K562 (cell line): ENCODE data around the gene WARS2. TPM values are rescaled to one million over a fixed set of nuclear protein-coding genes. Genes with fewer than 3 reads are reported as not detected.

Source experiments
- ATAC-seq: fragments of 200-7000 bp; cut with Tn5 transposase; 3 replicates; pipeline ENCODE4 v1.9.1; 2020; ENCODE audit warnings: moderate library complexity
- BruUV-seq: library from RNA; stranded (reverse); fragments of 400-500 nt; replicated peaks from 2 replicates; lab custom pipeline; 2021; lab: Mats Ljungman, UMichigan
- CTCF ChIA-PET: fragments of 300-600 bp; formaldehyde crosslinking; extraction: SDS; loops from one replicate; lab custom pipeline; 2021; ENCODE audit warnings: low intra/inter-chr PET ratio; lab: Yijun Ruan, JAX
- POLR2A ChIA-PET: fragments of 300-600, 350-650 bp; sonication (Branson Sonifier 250); formaldehyde crosslinking; extraction: SDS; loops from one replicate; lab custom pipeline; 2021; ENCODE audit warnings: antibody characterized with exemption, inconsistent platforms; lab: Yijun Ruan, JAX
- DNase-seq, 4 experiments: peaks; one replicate each; pipeline versions ENCODE4 v3.0.0 to v3.0.0-alpha.2; 2011 to 2018; ENCODE audit warnings: low spot score in 3 of 4, mixed read lengths in 3 of 4; ENCODE audit errors: extremely low read depth in 1 of 4
- FAIRE-seq: peaks from 2 replicates; lab custom pipeline; 2011; peaks lifted over from hg19 to GRCh38; lab: Jason Lieb, UNC
- H2AFZ ChIP-seq: 2 replicates; pipeline ENCODE4 v1.6.0; 2011; ENCODE audit warnings: low read depth, low read length, control low read depth, inconsistent platforms
- H3K27ac ChIP-seq: fragments of 200-600 bp; 3 replicates; pipeline ENCODE4 v1.8.0; 2011; ENCODE audit warnings: low read depth, mild to moderate bottlenecking, control low read depth, inconsistent platforms, low read length, moderate library complexity, mixed read lengths; ENCODE audit errors: extremely low read depth
- H3K27me3 ChIP-seq, 2 experiments: fragments of 300-600 bp in 1 of 2; 2 replicates in 1 of 2; 3 replicates in 1 of 2; pipeline versions ENCODE4 v1.6.0 to v1.8.0; 2011; ENCODE audit warnings: inconsistent platforms in 2 of 2, low read length in 2 of 2, mild to moderate bottlenecking in 1 of 2, mixed read lengths in 1 of 2, moderate library complexity in 1 of 2; ENCODE audit not compliant: control insufficient read depth in 2 of 2, insufficient read depth in 2 of 2
- H3K36me3 ChIP-seq: fragments of 300-600 bp; 3 replicates; pipeline ENCODE4 v1.8.0; 2011; ENCODE audit warnings: mild to moderate bottlenecking, low read length, inconsistent platforms; ENCODE audit not compliant: control insufficient read depth, insufficient read depth
- H3K4me1 ChIP-seq, 2 experiments: fragments of 200-600 bp in 1 of 2; replicated peaks in 1 of 2; 2 replicates in 1 of 2; 3 replicates in 1 of 2; pipeline versions ENCODE4 v1.5.1 to v1.8.0; 2011; ENCODE audit warnings: inconsistent platforms in 2 of 2, low read length in 2 of 2, mild to moderate bottlenecking in 1 of 2, mixed read lengths in 1 of 2, moderate library complexity in 1 of 2; ENCODE audit not compliant: control insufficient read depth in 2 of 2, insufficient read depth in 2 of 2
- H3K4me2 ChIP-seq: 2 replicates; pipeline ENCODE4 v1.6.1; 2011; ENCODE audit warnings: low read length, control low read depth, inconsistent platforms, mixed read lengths; ENCODE audit not compliant: insufficient read depth
- H3K4me3 ChIP-seq: fragments of 200-600 bp; sonication (generic), shearing (Covaris generic); 2 replicates; pipeline ENCODE4 v1.5.1; 2016; ENCODE audit warnings: control low read depth, inconsistent platforms
- H3K79me2 ChIP-seq: fragments of 200-600 bp; 3 replicates; pipeline ENCODE4 v1.8.0; 2011; ENCODE audit warnings: low read length, inconsistent platforms; ENCODE audit not compliant: control insufficient read depth, insufficient read depth
- H3K9ac ChIP-seq, 2 experiments: 2 replicates each; pipeline versions ENCODE4 v1.6.0 to v1.6.1; 2011; ENCODE audit warnings: low read depth in 2 of 2, low read length in 2 of 2, control low read depth in 1 of 2, inconsistent platforms in 1 of 2, mild to moderate bottlenecking in 1 of 2, mixed read lengths in 1 of 2; ENCODE audit not compliant: insufficient read depth in 1 of 2
- H3K9me1 ChIP-seq: one replicate; pipeline ENCODE4 v1.6.0; 2011; ENCODE audit warnings: inconsistent platforms, mild to moderate bottlenecking, low read length, moderate library complexity; ENCODE audit not compliant: control insufficient read depth, insufficient read depth
- H3K9me3 ChIP-seq: replicated peaks from 2 replicates; pipeline ENCODE4 v1.5.1; 2011; ENCODE audit warnings: low read depth, low read length, inconsistent platforms; ENCODE audit not compliant: control insufficient read depth, insufficient read depth
- H4K20me1 ChIP-seq: replicated peaks from 2 replicates; pipeline ENCODE4 v1.6.1; 2011; ENCODE audit warnings: low read length, inconsistent platforms, mixed read lengths; ENCODE audit not compliant: control insufficient read depth, insufficient read depth
- CBFB ChIP-seq: sonication (generic); formaldehyde crosslinking; IDR thresholded peaks from 2 replicates; pipeline ENCODE4 v1.4.0; 2020; ENCODE audit warnings: mild to moderate bottlenecking, missing genetic modification reagents
- FOXJ3 ChIP-seq: sonication (generic); formaldehyde crosslinking; IDR thresholded peaks from 2 replicates; pipeline ENCODE4 v1.4.0; 2020; ENCODE audit warnings: mild to moderate bottlenecking, missing genetic modification reagents
- HDAC6 ChIP-seq: IDR thresholded peaks from 2 replicates; pipeline ENCODE4 v1.6.1; 2012; ENCODE audit warnings: low read depth, mild to moderate bottlenecking, control low read depth, inconsistent platforms, low read length, moderate library complexity
- SAFB2 ChIP-seq: fragments of 200-400 bp; formaldehyde crosslinking; IDR thresholded peaks from 2 replicates; pipeline ENCODE4 v1.6.1; 2018; ENCODE audit warnings: borderline replicate concordance, low read length, low read depth, moderate library complexity; ENCODE audit not compliant: severe bottlenecking
- XRCC5 ChIP-seq: fragments of 200-400 bp; formaldehyde crosslinking; IDR thresholded peaks from 2 replicates; pipeline ENCODE4 v1.6.1; 2017; ENCODE audit warnings: low read depth, mild to moderate bottlenecking, low read length
- ZNF175 ChIP-seq: fragments of 200-800 bp; sonication (Bioruptor generic); IDR thresholded peaks from 2 replicates; pipeline ENCODE4 v1.6.1; 2016; ENCODE audit warnings: low read depth, mild to moderate bottlenecking, missing genetic modification characterization, missing compliant biosample characterization
- ZNF24 ChIP-seq: fragments of 450-650 bp; IDR thresholded peaks from 2 replicates; pipeline ENCODE4 v1.6.1; 2016
- ZNF263 ChIP-seq: sonication (generic); formaldehyde crosslinking; IDR thresholded peaks from 2 replicates; pipeline ENCODE4 v1.8.0; 2022; ENCODE audit warnings: mild to moderate bottlenecking, missing genetic modification reagents, borderline replicate concordance
- WGBS: fragments of 100-300 bp; shearing (Covaris generic); methylation state at CpG from one replicate; pipeline ENCODE4 v1.1.6; 2016; ENCODE audit warnings: low coverage, mixed read lengths; ENCODE audit not compliant: insufficient coverage; ENCODE audit errors: missing lambda C conversion rate; 5-methylcytosine and 5-hydroxymethylcytosine counted together
- in situ Hi-C: fragments of 300-500 bp; cut with MboI; formaldehyde crosslinking; loops from 4 replicates; pipeline ENCODE4 v1.15.0; 2018; ENCODE audit warnings: inconsistent platforms, mixed read lengths
- intact Hi-C: fragments of 100-400 bp; cut with micrococcal nuclease; formaldehyde crosslinking; loops from 2 replicates; pipeline ENCODE4 v1.14.2; 2022
- polyA plus RNA-seq, 8 experiments: library from polyadenylated mRNA; depleted of rRNA in 4 of 8; stranded (reverse) in 5 of 8; unstranded in 3 of 8; fragments of >200 nt; fragmentation: Nextera tagmentation in 2 of 8; fragmentation: Illumina TruSeq in 1 of 8; extraction: Ambion mirVana in 2 of 8; extraction: Trizol in 1 of 8; gene quantifications; 2 replicates each; pipeline versions ENCODE4 v1.2.1 to v1.2.3, GENCODE V29; 2011 to 2014; ENCODE audit warnings: inconsistent platforms in 1 of 8, missing spikeins in 1 of 8
- total RNA-seq, 7 experiments: library from RNA; depleted of rRNA in 6 of 7; stranded (reverse); fragments of >200 nt in 6 of 7; fragmentation: Illumina TruSeq in 2 of 7; extraction: Trizol in 2 of 7; gene quantifications; 2 replicates each; pipeline versions ENCODE4 v1.2.1 to v1.2.3, GENCODE V29; 2011 to 2021; ENCODE audit warnings: low replicate concordance in 1 of 7
- TF ChIP-seq, protein P1 (sequence below): fragments of 200-600 bp; sonication (generic); IDR thresholded peaks from one replicate; pipeline ENCODE4 v1.6.1; 2012; ENCODE audit warnings: mild to moderate bottlenecking, low read depth, low read length, inconsistent platforms
- TF ChIP-seq, protein P2 (sequence below): fragments of 200-800 bp; sonication (Bioruptor generic); IDR thresholded peaks from 2 replicates; pipeline ENCODE4 v1.6.1; 2017; ENCODE audit warnings: missing genetic modification characterization, missing compliant biosample characterization

The WARS2 gene
- total and polyA plus RNA-seq, 9 of the 15 experiments (the other 6 are each of a cell fraction or from before 2014, with no cell fraction given), result 5.7 to 18.0 (median 16.9) TPM

DNA sequence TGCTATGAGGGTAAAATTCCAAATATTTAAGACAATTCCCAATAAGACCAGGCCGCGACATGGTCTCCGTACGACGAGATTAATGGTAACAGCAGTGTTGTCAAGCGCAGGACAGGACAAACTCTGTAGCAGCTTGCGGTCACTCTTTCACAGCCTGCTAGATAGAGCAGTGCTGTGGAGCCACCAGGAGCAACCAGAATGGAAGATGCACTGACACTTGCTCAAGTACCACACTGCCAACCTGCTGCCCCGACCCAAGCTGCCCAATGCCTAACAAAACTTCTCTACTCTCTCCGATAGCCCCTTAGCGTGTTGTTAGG lies 636 bp downstream of the WARS2 start:
- ChIA-PET CTCF (no interaction called here), POLR2A (interaction anchor here (0.5 to 2.5 kb wide), 11 partner anchors 9 to 97 kb away, joined by 3 to 13 read pairs (median 4); no protein-coding TSS in a partner anchor)
- no peak for FAIRE-seq
- TF ChIP-seq SAFB2 (no peak), FOXJ3 (CRISPR knock-in tag) (0 out of 2 replicates have a peak, but pooled peaks have one; percentile 35), ZNF24 (no peak), ZNF175 (CRISPR knock-in tag) (no peak), XRCC5 (0 out of 2 replicates have a peak, but pooled peaks have one; percentile 8), ZNF263 (CRISPR knock-in tag) (0 out of 2 replicates have a peak, but pooled peaks have one; percentile 3), HDAC6 (no peak), CBFB (CRISPR knock-in tag) (peak; percentile 62; the same call in 1 of the 2 replicates)
- TF ChIP-seq, protein P1, sequence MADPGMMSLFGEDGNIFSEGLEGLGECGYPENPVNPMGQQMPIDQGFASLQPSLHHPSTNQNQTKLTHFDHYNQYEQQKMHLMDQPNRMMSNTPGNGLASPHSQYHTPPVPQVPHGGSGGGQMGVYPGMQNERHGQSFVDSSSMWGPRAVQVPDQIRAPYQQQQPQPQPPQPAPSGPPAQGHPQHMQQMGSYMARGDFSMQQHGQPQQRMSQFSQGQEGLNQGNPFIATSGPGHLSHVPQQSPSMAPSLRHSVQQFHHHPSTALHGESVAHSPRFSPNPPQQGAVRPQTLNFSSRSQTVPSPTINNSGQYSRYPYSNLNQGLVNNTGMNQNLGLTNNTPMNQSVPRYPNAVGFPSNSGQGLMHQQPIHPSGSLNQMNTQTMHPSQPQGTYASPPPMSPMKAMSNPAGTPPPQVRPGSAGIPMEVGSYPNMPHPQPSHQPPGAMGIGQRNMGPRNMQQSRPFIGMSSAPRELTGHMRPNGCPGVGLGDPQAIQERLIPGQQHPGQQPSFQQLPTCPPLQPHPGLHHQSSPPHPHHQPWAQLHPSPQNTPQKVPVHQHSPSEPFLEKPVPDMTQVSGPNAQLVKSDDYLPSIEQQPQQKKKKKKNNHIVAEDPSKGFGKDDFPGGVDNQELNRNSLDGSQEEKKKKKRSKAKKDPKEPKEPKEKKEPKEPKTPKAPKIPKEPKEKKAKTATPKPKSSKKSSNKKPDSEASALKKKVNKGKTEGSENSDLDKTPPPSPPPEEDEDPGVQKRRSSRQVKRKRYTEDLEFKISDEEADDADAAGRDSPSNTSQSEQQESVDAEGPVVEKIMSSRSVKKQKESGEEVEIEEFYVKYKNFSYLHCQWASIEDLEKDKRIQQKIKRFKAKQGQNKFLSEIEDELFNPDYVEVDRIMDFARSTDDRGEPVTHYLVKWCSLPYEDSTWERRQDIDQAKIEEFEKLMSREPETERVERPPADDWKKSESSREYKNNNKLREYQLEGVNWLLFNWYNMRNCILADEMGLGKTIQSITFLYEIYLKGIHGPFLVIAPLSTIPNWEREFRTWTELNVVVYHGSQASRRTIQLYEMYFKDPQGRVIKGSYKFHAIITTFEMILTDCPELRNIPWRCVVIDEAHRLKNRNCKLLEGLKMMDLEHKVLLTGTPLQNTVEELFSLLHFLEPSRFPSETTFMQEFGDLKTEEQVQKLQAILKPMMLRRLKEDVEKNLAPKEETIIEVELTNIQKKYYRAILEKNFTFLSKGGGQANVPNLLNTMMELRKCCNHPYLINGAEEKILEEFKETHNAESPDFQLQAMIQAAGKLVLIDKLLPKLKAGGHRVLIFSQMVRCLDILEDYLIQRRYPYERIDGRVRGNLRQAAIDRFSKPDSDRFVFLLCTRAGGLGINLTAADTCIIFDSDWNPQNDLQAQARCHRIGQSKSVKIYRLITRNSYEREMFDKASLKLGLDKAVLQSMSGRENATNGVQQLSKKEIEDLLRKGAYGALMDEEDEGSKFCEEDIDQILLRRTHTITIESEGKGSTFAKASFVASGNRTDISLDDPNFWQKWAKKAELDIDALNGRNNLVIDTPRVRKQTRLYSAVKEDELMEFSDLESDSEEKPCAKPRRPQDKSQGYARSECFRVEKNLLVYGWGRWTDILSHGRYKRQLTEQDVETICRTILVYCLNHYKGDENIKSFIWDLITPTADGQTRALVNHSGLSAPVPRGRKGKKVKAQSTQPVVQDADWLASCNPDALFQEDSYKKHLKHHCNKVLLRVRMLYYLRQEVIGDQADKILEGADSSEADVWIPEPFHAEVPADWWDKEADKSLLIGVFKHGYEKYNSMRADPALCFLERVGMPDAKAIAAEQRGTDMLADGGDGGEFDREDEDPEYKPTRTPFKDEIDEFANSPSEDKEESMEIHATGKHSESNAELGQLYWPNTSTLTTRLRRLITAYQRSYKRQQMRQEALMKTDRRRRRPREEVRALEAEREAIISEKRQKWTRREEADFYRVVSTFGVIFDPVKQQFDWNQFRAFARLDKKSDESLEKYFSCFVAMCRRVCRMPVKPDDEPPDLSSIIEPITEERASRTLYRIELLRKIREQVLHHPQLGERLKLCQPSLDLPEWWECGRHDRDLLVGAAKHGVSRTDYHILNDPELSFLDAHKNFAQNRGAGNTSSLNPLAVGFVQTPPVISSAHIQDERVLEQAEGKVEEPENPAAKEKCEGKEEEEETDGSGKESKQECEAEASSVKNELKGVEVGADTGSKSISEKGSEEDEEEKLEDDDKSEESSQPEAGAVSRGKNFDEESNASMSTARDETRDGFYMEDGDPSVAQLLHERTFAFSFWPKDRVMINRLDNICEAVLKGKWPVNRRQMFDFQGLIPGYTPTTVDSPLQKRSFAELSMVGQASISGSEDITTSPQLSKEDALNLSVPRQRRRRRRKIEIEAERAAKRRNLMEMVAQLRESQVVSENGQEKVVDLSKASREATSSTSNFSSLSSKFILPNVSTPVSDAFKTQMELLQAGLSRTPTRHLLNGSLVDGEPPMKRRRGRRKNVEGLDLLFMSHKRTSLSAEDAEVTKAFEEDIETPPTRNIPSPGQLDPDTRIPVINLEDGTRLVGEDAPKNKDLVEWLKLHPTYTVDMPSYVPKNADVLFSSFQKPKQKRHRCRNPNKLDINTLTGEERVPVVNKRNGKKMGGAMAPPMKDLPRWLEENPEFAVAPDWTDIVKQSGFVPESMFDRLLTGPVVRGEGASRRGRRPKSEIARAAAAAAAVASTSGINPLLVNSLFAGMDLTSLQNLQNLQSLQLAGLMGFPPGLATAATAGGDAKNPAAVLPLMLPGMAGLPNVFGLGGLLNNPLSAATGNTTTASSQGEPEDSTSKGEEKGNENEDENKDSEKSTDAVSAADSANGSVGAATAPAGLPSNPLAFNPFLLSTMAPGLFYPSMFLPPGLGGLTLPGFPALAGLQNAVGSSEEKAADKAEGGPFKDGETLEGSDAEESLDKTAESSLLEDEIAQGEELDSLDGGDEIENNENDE, result no peak
- TF ChIP-seq, protein P2, sequence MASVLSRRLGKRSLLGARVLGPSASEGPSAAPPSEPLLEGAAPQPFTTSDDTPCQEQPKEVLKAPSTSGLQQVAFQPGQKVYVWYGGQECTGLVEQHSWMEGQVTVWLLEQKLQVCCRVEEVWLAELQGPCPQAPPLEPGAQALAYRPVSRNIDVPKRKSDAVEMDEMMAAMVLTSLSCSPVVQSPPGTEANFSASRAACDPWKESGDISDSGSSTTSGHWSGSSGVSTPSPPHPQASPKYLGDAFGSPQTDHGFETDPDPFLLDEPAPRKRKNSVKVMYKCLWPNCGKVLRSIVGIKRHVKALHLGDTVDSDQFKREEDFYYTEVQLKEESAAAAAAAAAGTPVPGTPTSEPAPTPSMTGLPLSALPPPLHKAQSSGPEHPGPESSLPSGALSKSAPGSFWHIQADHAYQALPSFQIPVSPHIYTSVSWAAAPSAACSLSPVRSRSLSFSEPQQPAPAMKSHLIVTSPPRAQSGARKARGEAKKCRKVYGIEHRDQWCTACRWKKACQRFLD (CRISPR knock-in tag), result no peak

More for the DNA sequence above, 636 bp downstream of the WARS2 start:
- peak overlapping the region; percentile 93 for H2AFZ ChIP-seq
- no peaks in the 10 kb centered on the region; the same call in 1 of the 3 replicates for H3K36me3 ChIP-seq
- H3K27me3 ChIP-seq, result no peaks in the 10 kb centered on the region
- BruUV-seq, result no TSS peak
- in situ Hi-C loops, result no loop called here
- H3K9me1 ChIP-seq, result no peaks in the 10 kb centered on the region
- peaks cover 0 to 6% of the 10 kb centered on the region in 2 experiments; a peak in 2 of 5 replicates for H3K4me1 ChIP-seq
- DNase-seq, result peak in 2 of 4 experiments; percentile 24 to 28
- WGBS, result 5% methylated on average over 10 of the region's 10 CpGs
- peak overlapping the region; percentile 96 for H3K4me2 ChIP-seq
- no peaks in the 10 kb centered on the region for H4K20me1 ChIP-seq
- intact Hi-C loops, result loop anchor here (10.0 kb wide), 1 partner anchor 55 kb away; no protein-coding TSS in a partner anchor
- H3K9me3 ChIP-seq, result no peaks in the 10 kb centered on the region
- H3K79me2 ChIP-seq, result peaks cover 41% of the 10 kb centered on the region
- peak overlapping the region; percentile 54 for H3K4me3 ChIP-seq
- peak overlapping the region; percentile 90 to 91; a peak in 3 of 4 replicates for H3K9ac ChIP-seq
- peak; percentile 43 for ATAC-seq
- peak overlapping the region; percentile 92 for H3K27ac ChIP-seq
